Stimulated activated CD8-positive, alpha-beta memory T cell treated with anti-CD3 and anti-CD28 coated beads, Interleukin-15, amount 100 ng/mL, for 24 hours (primary cell): ENCODE measurements around the gene EMILIN2.
"Not testable (repeated sequence)": the region's sequence is repeated elsewhere in the genome, so short reads cannot be mapped to it uniquely, and the experiment has no call there.

Experiments
- DNase-seq: peaks from one replicate; pipeline ENCODE4 v3.0.0-alpha.2; 2020; ENCODE audit warnings: low read depth

The EMILIN2 gene

DNA sequence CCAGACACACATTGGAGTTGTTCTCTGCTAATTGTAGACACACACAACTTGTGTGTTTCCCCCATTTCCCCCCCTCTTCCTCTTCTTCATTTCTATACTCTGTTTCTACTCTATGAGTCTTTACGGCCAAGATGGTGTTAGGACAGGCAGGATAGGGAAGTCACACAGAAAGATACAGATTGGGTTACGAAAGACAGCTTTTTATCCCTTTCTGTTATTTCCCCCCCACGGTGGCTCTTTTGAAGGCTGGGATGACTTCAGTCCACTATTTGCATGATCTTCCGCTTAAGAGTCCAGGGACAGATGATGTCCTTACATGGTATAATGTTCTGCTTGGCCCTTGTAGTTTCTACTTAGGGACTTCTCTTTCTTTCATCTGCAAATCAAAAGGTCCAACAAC is 1.6 kb upstream of the EMILIN2 start:
- no peak for DNase-seq

DNA sequence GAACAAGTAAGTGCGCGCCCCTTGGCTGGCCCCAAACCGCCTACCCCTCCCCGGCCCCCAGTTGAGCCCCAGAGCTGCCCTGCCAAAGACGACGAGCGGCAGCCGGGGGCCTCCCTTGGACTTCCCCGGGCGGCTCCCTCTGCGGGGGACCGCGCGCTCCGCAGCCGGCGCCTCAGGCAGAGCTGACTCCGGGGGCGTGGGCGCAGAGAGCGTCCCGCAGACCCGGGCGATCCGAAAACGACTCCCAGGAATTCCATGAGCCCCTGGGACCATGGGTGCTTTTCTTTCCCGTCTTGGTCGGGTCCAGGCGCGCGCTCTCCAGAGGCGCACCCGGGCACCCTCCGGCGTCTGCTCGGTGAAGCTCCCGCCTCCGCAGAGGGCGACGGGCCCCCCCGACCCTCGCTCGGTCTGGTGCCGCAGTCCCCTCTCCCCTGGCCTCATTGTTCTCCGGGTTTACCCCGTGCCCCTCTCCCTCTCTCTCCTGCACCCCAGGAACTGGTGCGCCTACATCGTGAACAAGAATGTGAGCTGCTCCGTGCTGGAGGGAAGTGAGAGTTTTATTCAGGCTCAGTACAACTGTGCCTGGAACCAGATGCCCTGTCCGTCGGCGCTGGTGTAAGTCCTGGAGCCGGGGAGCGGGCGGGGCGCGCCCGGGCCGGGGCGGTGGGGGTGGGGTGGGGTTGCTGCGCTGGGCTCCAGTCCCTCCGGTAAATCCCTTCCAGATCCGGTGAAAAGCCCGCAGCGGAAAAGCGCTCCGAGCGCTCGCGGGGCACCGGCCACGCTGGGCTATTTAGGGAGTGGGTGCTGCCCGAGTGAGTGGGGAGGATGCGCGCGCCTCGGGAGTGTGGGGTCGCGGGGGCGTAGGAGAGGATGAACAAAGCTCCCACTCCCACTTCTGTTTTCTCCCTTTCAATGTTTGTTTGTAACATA is 776 bp downstream of the EMILIN2 start:
- DNase-seq: no peak

DNA sequence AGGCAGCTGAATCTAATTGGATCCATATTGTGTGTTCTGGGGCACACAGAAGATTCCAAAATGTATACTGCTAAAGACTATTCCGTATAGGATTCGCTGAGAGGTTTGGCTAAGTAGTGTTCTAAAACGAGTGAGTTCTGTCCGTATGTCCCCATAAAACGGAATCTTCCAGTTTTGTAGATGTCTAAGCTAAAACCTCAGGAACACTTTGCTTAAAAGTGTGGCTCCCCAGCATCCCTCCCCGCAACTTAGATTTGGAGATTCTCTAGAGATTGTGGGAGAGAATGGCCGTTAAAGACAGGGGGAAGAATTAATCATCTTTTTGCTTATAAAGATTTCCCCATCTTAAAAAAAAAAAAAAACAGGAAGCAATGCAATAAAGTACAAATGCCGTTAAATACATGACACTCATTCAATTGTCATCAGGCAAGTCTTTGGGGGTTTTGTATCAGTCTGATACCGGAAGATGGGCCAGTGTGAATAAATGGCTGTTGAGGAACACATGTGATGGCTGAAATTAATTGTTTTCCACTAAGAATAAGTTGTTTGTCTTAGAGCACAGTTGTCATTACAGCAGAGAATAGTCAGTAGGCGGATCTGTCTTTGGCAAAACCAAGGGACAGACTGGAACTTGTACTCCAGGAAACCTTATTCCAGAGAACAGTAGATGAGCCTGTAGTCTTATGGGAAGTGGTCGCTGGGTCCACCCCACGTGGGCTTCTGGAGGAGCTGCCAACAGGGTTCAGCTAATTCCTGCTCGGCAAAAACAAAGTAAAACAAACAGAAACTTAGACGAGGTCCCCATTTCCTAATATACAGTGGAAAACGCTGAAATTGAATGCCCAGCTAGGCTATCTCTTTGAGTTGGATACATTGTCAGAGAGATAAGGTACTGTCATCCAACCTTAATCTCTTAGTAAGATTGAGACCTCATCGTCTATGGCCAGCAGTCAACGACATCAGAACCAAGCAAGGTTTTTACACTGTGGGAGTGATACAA is 1.7 kb downstream of the EMILIN2 start:
- no peak for DNase-seq

DNA sequence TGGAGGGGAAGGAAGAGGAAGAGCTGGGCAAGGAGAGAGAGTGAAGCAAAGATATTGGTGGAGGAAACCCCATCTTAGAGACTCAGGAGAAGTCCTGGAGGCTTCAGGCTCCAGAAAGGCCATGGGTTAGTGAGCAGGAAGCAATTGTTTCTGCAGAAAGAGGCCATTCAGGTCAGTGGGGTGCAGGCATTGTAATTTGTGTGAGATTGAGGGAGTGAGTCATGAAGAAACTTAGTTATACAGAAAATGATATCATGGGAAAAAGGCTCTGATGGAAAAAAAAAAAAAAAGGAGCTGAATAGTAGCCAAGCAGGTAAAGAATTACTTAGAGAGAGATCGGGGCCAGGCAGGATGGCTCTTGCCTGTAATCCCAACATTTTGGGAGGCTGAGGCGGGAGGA is 4.0 kb downstream of the EMILIN2 start:
- DNase-seq: no peak

DNA sequence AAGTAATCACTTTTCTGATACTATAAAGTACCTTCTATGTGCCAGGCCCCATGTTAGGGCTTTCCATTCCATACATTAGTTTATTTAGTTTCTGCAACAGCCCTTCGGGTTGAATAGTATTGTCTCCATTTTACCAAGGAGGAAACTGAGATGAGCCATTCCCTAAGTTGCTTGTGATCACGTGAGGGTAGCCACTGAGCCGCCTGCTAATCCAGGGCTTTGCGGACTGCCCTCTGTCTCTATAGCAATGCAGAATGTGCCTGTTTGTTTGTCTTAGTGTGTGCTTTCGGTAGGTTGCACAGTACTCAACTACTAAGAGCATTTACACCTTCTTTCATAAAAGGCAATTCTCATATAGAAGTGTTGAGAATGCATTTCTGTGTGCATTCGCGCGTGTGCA is 5.0 kb downstream of the EMILIN2 start:
- DNase-seq: no peak

DNA sequence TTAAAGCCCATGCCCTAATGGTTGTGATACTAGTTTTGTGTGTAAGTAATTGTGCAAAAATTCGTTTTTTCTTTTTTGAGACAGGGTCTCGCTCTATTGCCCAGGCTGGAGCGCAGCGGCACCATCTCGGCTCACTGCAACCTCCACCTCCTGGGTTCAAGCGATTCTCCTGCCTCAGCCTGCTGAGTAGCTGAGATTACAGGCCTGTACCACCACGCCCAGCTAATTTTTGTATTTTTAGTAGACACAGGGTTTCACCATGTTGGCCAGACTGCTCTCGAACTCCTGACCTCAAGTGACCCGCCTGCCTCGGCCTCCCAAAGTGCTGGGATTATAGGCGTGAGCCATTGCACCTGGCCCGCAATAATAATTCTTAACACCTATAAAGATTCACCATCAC is 5.7 kb downstream of the EMILIN2 start:
- DNase-seq: not testable (repeated sequence)

DNA sequence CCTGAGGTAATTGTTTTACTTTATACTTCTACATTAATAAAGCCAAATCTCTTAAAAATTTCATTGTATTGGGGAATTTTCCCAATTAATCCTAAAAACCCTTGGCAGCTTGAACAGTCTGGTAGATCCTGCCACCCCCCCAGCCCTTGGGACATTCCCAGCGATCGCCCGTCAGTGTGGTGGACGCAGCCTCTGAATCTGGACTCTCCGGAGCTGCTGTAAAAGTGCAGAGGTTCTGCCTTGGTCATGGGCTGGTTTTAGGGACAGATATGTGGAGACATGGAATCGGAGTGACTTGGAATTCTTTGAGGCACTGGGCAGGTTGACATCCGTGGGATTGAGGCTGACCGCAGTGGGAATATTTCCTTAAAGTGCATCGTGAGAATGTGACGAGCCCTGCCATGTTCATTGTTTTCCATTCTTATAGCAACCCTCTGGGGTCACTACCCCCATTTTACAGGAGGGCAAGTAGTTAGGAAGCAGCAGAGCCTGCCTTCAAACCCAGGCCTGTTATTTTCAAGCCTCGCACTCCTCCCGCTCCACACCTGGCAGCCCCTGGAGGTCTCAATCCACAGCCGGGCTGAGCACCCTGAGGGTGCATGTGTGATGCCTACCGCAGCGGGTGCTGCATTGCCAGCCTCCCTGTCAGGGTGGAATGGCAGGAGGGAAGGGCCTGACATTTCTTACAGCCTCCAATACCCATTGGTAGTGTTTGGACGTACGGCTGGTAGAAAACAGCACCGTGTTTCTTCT is 6.5 kb downstream of the EMILIN2 start:
- no peak for DNase-seq

DNA sequence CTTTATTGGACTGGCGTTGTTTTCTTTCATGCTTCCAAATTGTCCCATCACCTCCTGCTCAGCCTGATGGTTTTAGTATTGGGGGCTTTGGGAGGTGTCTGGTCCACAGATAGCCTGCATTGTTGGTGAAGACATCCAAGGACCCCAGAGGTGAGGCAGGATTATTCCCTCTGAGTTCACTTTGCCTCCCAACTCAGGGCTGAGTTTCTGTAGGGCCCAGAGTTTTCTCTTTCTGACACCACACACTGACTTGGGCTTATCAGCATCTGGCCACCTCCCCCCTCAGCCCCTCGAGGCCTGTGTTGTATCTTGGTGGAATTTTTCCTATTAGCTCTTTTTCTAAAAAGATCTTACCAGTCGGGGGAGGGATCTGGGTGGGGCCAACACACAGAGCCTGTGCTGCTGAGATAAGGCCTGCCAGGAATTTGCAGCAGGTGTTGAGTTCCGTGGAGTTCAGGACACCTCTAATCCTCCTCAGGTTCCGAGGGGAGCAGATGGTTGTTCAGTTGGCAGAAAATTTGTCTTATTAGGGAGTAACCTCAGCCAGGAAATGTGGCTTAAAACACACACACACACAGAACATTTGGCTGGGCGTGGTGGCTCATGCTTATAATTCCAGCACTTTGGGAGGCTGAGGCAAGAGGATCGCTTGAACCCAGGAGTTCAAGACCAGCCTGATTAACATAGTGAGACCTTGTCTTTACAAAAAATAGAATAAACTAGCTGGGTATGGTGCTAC is 7.3 kb downstream of the EMILIN2 start:
- no peak for DNase-seq

DNA sequence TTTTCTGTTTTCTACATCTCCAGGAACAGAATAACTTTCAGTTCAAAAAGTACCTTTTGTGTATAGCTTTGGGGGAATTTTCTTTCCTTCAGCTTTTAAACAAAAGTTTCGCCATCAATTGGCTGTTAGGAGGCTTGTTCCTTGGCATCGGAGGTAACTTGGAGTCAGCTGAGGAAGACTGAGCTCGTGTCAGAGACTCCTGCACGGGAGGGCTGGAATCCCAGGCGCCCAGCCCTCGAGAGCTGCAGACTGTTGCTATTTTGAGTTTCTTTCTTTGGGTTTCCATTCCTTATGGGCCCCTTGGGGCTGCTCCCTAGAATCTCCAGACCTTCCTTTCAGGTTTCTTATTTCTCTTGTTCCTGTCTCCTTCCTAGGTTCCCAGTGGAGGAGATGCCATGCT is 8.1 kb downstream of the EMILIN2 start:
- no peak for DNase-seq

DNA sequence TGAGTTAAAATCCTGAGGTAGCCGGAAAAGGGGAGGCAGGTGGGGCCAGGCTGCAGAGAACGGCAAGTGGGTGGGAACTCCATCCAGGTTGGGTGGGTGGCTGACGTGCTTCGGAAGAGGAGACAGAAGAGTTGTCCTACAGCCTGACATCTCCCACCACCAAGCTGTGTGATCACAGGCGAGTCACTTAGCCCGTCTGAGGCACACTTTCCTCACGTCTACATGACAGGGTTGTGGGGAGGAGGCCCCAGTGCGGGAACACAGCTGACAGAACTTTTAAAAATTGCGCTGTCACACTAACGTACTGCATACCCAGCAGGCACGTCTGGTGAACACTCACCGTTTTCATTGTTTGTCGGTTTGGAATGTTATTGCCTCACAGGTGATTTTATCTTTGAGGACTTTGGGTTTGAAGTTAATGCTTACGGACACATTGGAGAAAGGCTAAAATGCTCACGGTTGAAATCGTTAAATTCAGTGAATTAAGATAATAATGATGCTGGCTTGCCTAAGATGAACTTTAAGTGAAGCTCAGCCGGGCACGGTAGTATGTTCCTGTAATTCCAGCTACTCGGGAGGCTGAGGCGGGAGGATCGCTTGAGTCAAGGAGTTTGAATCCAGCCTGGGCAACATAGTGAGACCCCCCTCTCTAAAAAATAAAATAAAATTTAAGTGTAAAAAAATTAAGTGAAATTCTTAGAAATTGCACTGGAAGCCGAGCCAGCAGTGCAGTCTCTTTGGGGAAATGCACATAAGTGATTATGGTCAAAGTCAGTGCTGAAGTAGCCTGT is 8.9 kb downstream of the EMILIN2 start:
- DNase-seq: no peak

DNA sequence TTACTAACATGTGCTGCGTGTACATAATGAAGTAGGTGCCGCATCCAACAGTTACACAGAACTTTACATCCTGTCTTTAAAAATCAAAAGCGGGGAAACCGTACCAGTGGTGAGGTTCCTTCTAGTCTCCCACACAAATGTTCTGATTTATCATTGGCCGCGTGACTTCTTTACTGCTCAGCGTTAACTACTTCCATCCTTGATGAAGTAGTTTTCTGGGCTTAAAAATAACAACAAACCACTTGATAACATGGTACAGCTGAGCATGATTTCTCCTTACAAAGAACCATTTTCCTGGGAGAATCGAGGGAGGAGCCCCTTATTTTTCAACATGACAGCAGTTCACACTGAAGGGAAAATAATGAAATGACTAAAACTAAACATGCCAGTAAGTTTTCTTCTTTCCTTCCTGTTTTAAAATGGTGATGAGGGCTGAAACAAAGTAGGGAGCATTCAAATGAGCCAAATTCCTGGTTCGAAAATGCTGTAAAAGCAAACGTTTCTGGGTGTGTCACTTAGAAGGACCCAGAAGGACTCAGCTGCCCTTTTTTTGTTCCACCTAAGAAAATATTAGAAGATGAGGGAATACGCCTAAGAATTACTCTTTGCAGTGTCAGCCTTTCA is 9.9 kb downstream of the EMILIN2 start:
- DNase-seq: no peak

DNA sequence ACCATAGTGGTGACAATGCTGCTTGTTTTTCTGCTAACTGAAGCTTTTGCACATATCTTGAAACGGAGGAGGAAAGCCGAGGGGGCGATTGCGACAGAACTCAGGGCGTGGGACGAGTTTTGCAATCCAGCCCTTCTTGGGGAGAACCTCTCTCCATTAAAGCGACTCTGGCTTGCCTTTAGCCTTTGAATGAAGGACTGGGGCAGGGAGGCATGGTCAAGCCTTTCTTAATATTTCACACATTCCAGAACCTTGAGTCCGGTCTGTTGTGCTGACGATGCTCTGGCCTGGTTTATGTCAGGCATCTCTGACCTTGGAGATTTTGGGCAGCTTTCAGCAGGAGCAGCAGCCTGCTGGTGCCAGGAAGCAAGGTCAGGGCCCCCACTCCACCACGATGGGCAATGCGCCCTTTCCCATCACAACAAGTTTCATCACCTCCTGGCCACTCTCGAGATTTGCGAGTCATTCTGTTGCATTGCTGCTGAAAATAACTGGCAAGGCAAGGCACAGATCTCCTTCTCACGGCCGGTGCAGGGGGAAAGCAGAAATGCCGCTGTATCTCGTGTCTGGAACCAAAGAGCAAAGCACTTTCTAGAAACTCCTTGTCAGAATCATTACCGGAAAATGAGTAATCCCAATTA is 10.8 kb downstream of the EMILIN2 start:
- no peak for DNase-seq

DNA sequence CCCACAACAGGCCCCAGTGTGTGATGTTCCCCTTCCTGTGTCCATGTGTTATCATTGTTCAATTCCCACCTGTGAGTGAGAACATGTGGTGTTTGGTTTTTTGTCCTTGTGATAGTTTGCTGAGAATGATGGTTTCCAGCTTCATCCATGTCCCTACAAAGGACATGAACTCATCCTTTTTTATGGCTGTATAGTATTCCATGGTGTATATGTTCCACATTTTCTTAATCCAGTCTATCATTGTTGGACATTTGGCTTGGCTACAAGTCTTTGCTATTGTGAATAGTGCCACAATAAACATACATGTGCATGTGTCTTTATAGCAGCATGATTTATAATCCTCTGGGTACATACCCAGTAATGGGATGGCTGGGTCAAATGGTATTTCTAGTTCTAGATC is 13.6 kb downstream of the EMILIN2 start:
- DNase-seq: not testable (repeated sequence)

DNA sequence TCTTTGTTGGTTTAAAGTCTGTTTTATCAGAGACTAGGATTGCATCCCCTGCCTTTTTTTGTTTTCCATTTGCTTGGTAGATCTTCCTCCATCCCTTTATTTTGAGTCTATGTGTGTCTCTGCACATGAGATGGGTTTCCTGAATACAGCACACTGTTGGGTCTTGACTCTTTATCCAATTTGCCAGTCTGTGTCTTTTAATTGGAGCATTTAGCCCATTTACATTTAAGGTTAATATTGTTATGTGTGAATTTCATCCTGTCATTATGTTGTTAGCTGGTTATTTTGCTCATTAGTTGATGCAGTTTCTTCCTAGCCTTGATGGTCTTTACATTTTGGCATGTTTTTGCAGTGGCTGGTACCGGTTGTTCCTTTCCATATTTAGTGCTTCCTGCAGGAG is 17.2 kb downstream of the EMILIN2 start:
- DNase-seq: not testable (repeated sequence)

DNA sequence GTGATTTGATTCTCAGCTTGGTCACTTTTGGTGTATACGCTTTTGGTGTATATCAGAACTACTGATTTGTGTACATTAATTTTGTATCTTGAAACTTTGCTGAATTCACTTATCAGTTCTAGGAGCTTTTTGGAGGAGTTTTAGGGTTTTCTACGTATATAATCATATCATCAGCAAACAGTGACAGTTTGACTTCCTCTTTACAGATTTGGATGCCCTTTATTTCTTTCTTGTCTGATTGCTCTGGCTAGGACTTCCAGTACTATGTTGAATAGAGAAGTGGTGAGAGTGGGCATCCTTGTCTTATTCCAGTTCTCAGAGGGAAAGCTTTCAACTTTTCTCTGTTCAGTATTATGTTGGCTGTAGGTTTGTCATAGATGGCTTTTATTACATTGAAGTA is 19.7 kb downstream of the EMILIN2 start:
- not testable (repeated sequence) for DNase-seq

DNA sequence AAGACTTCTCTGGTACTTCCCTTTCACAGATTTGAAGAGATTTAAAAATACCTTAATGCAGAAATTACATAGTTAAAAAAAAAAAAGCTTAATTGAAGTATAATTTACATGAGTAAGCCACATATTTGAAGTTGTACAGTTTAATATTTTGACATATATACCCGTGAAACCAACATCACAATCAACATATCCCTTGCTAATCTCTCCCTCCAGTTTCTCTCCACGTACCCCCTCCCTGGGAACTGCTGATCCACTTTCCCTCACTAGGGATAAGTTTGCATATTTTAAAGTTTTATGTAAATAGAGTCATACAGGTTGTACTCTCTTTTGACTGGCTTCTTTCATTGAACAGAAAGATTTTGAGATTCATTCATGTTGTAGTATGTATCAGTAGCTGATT is 22.4 kb downstream of the EMILIN2 start:
- DNase-seq: no peak

DNA sequence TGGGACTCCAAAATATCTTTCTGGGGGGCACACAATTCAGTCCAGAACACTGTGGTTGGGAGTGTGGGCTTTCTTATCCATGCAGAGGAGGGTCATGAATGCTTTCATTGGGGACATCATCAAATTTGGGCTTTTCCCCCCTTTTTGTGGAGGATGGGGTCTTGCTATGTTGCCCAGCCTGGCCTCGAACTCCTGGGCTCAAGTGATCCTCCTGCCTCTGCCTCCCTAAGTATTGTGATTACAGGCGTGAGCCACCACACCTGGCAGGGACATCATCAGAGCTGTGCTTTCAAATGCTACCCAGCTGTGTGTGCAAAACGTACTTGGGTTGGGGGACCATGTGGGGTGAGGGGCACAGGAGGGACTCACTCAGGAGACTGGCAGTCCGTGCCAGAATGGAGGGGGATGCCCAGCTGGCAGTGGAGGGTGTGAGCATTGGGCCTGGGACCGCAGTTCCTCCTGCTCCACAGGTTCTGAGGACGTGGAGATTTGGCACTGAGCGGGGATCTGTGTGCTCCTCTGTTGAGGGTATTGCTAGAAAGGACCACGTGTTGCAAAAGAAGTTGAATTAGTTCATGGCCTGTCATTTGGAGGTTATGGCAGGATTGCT is 24.4 kb downstream of the EMILIN2 start:
- no peak for DNase-seq

DNA sequence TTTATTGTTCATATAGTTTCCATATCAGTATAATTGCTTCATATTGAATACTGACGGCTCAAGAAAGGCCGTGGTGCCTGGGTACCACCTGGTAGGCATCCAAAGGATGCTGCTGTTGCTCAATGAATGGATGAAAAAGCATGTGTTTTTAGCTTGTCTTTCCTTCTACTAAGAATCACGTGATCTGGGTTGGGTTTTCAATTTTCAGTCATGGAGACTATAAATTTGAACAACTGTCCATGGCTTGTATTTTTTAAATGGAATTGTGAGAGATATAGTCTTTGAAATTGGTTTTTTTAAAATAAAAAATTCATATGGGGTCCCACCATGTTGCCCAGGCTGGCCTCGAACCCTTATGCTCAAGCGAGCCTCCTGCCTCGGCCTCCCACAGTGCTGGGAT is 25.3 kb downstream of the EMILIN2 start:
- DNase-seq: no peak

DNA sequence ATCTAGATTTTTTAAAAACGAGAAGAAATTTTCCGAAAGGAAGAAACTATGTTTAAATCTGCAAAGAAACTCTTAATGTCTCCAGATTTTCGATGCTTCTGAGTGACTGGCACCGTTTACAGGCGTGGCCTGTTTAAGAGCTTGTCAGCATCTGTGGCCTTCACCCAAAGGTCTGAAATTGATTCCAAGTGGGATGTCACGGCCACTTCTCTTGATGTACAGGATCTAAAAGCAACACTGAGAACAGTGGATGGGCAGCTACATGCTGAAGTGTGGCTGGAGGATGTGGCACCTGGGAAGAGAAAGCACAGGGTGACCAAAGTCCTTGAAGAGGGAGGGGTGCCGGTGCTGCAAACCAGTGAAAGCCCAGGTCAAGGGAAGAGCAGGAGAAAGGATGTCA is 28.0 kb downstream of the EMILIN2 start:
- DNase-seq: no peak
